ENCODE results near the gene MAML2. TPM values are rescaled to one million over a fixed set of nuclear protein-coding genes. Genes with fewer than 3 reads are reported as not detected.

Gene MAML2
- polyA plus RNA-seq, 3 donors = 0.57 to 7.6 (median 1.2) TPM

- no peak for TF ChIP-seq CTCF (IDR thresholded peaks at IDR 0.05)
- H3K4me1 ChIP-seq (ENCODE audit: control insufficient read depth in 1 of 2, insufficient read depth in 2 of 2, low read length in 2 of 2) = peaks cover 30 to 33% of the 10 kb centered on the region in 2 donors
- H3K79me2 ChIP-seq (ENCODE audit: insufficient read depth, low read length) = peaks cover 4% of the 10 kb centered on the region
- no peak for DNase-seq
- H3K27me3 ChIP-seq (ENCODE audit: control insufficient read depth in 2 of 2, insufficient read depth in 2 of 2, low read length in 2 of 2) = no peaks in the 10 kb centered on the region
- H3K9me3 ChIP-seq (replicated peaks in 1 of 2; ENCODE audit: control insufficient read depth in 1 of 2, insufficient read depth in 1 of 2, low read length in 2 of 2) = no peaks in the 10 kb centered on the region
- H3K4me3 ChIP-seq (replicated peaks in 1 of 3; ENCODE audit: low read depth in 2 of 3, low read length in 3 of 3) = no peak overlapping the region
- H4K20me1 ChIP-seq (ENCODE audit: insufficient read depth, low read length) = peaks cover 40% of the 10 kb centered on the region
- intact Hi-C loops (cut with micrococcal nuclease) = no loop called here
- H3K4me3 Mint-ChIP-seq = no peak overlapping the region
- no peak overlapping the region for H3K9ac ChIP-seq (ENCODE audit: insufficient read depth, low read length, poor library complexity, severe bottlenecking)
- no peaks in the 10 kb centered on the region for H3K9me3 Mint-ChIP-seq
- peaks cover 0 to 4% (median 0%) of the 10 kb centered on the region in 3 donors for H3K27me3 Mint-ChIP-seq (ENCODE audit: low read depth in 3 of 3)
- peaks cover 4 to 13% of the 10 kb centered on the region in 2 donors for H3K36me3 Mint-ChIP-seq
- no peaks in the 10 kb centered on the region for H3K36me3 ChIP-seq (replicated peaks in 1 of 2; ENCODE audit: control insufficient read depth in 1 of 2, insufficient read depth in 2 of 2, low read length in 2 of 2)
- no peak overlapping the region for H2AFZ ChIP-seq (ENCODE audit: insufficient read depth, low read depth, low read length, poor library complexity, severe bottlenecking)
- no peak overlapping the region for H3K27ac ChIP-seq (ENCODE audit: low read depth in 1 of 2, low read length in 2 of 2)
- no peak overlapping the region for H3K4me2 ChIP-seq (replicated peaks; ENCODE audit: extremely low read depth, low read length, poor library complexity, severe bottlenecking)
- WGBS (ENCODE audit: insufficient coverage) = 92% methylated on average over 2 of the region's 8 CpGs
- peaks cover 47% of the 10 kb centered on the region for H3K4me1 Mint-ChIP-seq
- no peak overlapping the region for H3K27ac Mint-ChIP-seq
Observed at GRCh38 chr11:96328395-96329010, 14.5 kb downstream of the MAML2 start.

GRCh38 chr11:96326959-96327358, 16.0 kb downstream of the MAML2 start:
- Mint-ChIP-seq H3K36me3 (peaks cover 10 to 13% of the 10 kb centered on the region in 2 donors), H3K4me1 (peaks cover 35% of the 10 kb centered on the region), H3K27ac (no peak overlapping the region), H3K9me3 (peaks cover 0 to 2% (median 0%) of the 10 kb centered on the region in 7 donors), H3K27me3 (ENCODE audit: low read depth in 3 of 3) (peaks cover 0 to 4% (median 0%) of the 10 kb centered on the region in 3 donors), H3K4me3 (no peak overlapping the region)
- intact Hi-C loops (cut with micrococcal nuclease) = no loop called here
- 100% methylated on average over 1 of the region's 7 CpGs for WGBS (ENCODE audit: insufficient coverage)
- H3K4me1 ChIP-seq (ENCODE audit: control insufficient read depth in 1 of 2, insufficient read depth in 2 of 2, low read length in 2 of 2) = peaks cover 20 to 21% of the 10 kb centered on the region in 2 donors
- H3K9ac ChIP-seq (ENCODE audit: insufficient read depth, low read length, poor library complexity, severe bottlenecking) = no peak overlapping the region
- H3K27me3 ChIP-seq (ENCODE audit: control insufficient read depth in 2 of 2, insufficient read depth in 2 of 2, low read length in 2 of 2) = no peaks in the 10 kb centered on the region
- peaks cover 4% of the 10 kb centered on the region for H3K79me2 ChIP-seq (ENCODE audit: insufficient read depth, low read length)
- peaks cover 36% of the 10 kb centered on the region for H4K20me1 ChIP-seq (ENCODE audit: insufficient read depth, low read length)
- no peak for DNase-seq
- no peaks in the 10 kb centered on the region for H3K36me3 ChIP-seq (replicated peaks in 1 of 2; ENCODE audit: control insufficient read depth in 1 of 2, insufficient read depth in 2 of 2, low read length in 2 of 2)
- H2AFZ ChIP-seq (ENCODE audit: insufficient read depth, low read depth, low read length, poor library complexity, severe bottlenecking) = no peak overlapping the region
- no peak for TF ChIP-seq CTCF (IDR thresholded peaks at IDR 0.05)
- H3K27ac ChIP-seq (ENCODE audit: low read depth in 1 of 2, low read length in 2 of 2) = no peak overlapping the region
- H3K4me2 ChIP-seq (replicated peaks; ENCODE audit: extremely low read depth, low read length, poor library complexity, severe bottlenecking) = no peak overlapping the region
- H3K9me3 ChIP-seq (replicated peaks in 1 of 2; ENCODE audit: control insufficient read depth in 1 of 2, insufficient read depth in 1 of 2, low read length in 2 of 2) = no peaks in the 10 kb centered on the region
- no peak overlapping the region for H3K4me3 ChIP-seq (replicated peaks in 1 of 3; ENCODE audit: low read depth in 2 of 3, low read length in 3 of 3)
